GM18505 (cell line): Measurements from ENCODE around the gene CTDP1.
"Not testable (repeated sequence)": the region's sequence is repeated elsewhere in the genome, so short reads cannot be mapped to it uniquely, and the experiment has no call there.

Source experiments
- ATAC-seq: cut with Tn5 transposase; IDR thresholded peaks from one replicate; pipeline ENCODE4 v1.9.1; 2021; ENCODE audit not compliant: unreplicated experiment
- POLR2A ChIP-seq: IDR thresholded peaks from 4 replicates; pipeline ENCODE4 v1.6.1; 2011; ENCODE audit warnings: borderline replicate concordance; ENCODE audit not compliant: insufficient read depth, insufficient read length; ENCODE audit errors: extremely low read depth

Gene CTDP1

DNA sequence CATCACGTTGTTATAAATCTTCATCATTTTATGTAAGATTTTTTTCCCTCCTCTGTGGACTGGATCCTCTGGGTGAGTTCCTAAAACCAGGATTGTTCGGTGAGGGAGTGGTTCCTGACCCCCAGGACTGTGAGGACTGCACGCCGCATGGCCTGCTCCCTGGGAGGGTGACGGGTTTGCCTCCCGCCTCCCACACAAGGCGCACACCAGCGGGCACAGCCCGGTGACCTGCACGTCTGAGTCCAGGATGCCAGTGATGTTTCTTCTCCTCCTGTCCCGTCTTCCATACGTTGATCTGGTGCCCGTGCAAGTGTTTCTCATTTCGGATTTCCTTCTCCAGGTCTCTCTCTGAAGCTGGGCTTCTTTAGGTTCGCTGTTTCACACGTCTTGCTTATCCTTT lies 27.1 kb downstream of the CTDP1 start:
- ATAC-seq, result no peak
- TF ChIP-seq POLR2A, result no peak

DNA sequence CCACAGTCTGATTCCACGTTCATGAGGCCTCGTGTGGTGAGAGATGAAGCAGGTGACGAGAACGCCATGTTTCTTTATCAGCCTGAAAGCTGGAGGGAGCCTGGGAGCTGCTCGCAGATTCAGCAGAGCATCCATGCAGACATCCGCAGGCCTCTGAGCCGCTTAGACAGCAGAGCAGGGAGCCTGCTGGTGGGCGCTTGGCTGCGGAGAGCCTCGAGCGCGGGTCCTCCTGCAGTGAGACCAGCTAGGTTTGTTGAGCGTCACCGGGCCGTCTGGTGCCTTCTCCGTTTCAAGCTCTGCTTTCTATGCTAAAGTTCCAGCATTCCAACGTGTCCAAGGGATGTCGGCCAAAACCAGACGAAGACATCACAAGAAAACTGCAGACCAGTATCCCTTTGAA lies 27.6 kb downstream of the CTDP1 start:
- no peak for TF ChIP-seq POLR2A
- ATAC-seq, result no peak

DNA sequence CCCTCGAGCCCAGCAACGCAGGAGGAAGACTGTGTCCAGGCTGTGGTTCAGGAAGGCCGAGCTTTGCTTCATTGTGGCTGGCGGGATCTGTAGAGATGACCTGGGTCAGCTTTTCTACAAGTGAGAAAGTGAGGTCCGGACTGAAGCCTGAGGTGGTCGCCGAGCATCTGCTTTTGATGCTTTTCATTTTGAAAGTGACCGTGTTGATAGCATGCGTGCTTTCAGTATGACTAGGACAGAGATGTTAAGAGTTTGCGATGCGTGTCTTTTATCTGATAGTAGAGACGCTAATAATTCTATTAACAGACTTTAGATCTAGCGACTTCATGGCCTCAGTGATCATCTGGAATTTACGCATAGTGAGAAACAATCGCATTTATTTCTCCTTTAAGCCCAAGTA lies 28.1 kb downstream of the CTDP1 start:
- TF ChIP-seq POLR2A, result no peak
- ATAC-seq, result no peak

DNA sequence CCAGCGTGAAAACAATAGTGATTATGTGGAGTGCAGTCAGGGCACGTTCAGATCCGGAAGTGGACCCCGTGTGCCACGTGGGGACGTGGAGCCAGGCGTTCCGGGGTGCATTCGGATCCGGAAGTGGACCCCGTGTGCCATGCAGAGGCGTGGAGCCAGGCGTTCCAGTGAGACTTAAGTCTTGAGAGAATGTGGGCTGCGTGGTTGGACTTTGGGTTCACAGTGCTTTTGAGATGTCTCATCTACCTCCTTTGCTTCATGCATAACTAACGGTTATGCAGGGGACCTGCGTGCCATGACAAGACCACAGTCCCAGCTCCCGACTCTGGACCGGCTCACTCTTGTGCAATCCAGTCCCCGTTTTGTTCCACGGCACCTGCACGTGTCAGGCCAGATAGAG lies 28.8 kb downstream of the CTDP1 start:
- no peak for ATAC-seq
- TF ChIP-seq POLR2A, result no peak

DNA sequence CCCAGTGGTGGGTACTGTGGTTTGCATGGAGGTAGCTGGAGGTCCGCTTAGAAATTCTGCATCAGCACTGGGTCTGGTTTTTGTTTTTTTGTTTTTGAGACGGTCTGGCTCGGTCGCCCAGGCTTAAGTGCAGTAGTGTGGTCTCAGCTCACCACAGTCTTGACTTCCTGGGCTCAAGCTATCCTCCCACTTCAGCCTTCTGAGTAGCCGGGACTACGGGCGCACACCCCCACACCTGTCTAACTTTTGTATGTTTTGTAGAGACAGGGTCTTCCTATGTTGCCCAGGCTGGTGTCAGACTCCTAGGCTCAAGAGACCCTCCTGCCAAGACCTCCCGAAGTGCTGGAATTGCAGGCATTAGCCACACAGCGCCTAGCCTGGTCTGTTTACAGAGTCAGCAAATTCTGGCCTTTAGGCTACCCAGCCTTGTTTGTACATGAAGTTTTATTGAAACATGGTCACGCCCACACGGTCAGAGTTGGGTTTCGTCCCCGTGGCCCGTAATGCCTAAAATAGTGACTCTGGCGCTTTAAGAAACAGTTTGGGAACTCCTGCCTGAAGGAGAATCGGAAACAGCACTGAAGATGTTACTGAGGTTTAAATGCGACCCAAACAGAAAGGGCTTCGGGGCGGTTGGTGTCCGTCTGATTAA lies 32.7 kb downstream of the CTDP1 start:
- TF ChIP-seq POLR2A, result no peak
- no peak for ATAC-seq

DNA sequence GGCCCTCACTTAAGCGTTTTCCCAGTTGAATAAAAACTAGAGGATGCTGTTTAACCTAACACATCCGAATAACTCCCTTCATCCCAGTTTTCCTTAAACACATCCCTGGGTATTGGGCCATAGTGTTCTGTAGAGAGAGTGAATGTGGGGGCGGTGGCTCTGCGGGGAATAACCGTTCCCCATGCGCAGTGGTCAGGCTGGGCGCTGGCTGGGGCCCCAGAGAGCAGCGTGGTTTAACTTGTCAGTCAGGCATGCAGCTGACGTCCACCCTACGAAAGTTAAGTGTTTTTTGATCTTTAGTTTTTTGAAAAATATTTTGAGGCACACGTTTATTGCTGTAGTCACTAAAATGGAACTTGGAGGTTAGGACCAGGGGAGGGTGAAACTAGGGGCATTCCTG lies 33.7 kb downstream of the CTDP1 start:
- ATAC-seq, result no peak
- no peak for TF ChIP-seq POLR2A

DNA sequence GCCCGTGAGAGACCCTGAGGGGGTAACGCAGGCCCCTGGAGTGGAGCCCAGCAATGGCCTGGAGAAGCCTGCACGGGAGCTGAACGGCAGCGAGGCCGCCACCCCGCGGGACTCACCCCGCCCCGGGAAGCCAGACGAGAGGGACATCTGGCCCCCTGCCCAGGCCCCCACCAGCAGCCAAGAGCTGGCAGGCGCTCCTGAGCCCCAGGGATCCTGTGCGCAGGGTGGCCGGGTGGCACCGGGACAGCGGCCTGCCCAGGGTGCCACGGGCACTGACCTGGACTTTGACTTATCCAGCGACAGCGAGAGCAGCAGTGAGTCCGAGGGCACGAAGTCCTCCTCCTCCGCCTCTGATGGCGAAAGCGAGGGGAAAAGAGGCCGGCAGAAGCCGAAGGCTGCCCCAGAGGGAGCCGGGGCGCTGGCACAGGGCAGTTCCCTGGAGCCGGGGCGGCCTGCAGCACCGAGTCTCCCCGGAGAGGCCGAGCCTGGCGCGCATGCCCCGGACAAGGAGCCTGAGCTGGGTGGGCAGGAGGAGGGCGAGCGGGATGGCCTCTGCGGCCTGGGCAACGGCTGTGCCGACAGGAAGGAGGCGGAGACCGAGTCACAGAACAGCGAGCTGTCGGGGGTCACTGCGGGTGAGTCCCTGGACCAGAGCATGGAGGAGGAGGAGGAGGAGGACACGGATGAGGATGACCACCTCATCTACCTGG lies 35.1 kb downstream of the CTDP1 start:
- TF ChIP-seq POLR2A, result no peak
- ATAC-seq, result no peak

DNA sequence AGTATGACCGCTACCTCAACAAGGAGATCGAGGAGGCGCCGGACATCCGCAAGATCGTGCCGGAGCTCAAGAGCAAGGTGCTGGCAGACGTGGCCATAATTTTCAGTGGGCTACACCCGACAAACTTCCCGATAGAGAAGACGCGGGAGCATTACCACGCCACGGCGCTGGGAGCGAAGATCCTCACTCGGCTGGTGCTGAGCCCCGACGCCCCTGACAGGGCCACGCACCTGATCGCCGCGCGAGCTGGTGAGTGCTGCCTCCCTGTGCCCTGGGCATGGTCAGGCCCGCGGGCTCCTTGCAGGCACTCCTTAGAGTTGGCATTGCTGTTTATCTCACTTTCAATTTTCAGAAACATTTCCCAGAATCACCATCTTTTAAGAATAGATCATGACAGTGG lies 35.7 kb downstream of the CTDP1 start:
- TF ChIP-seq POLR2A, result no peak
- no peak for ATAC-seq

DNA sequence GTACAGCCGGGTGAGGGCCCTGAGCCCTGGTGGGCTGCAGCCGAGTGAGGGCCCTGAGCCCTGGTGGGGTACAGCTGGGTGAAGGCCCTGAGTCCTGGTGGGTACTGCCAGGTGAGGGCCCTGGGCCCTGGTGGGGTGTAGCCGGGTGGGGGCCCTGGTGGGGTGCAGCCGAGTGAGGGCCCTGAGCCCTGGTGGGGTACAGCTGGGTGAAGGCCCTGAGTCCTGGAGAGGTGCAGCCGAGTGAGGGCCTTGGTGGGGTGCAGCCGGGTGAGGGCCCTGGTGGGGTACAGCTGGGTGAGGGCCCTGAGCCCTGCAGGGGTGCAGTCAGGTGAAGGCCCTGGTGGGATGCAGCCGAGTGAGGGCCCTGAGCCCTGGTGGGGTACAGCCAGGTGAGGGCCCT lies 37.5 kb downstream of the CTDP1 start:
- ATAC-seq, result no peak
- no peak for TF ChIP-seq POLR2A

DNA sequence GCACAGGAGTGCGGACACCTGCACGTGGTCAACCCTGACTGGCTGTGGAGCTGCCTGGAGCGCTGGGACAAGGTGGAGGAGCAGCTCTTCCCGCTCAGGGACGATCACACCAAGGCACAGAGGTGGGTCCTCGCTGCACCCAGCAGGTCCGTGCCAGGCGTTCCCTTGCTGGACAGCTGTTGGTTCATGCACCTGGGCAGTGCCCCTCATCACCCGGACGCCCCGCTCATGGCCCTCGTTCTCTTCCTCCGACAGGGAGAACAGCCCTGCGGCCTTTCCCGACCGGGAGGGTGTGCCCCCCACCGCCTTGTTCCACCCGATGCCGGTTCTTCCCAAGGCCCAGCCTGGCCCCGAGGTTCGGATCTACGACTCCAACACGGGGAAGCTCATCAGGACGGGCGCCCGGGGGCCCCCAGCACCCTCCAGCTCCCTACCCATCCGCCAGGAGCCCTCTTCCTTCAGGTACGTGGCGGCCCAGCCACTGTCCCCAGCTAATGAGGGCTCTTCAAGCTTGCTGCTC lies 38.0 kb downstream of the CTDP1 start:
- ATAC-seq, result no peak
- TF ChIP-seq POLR2A, result no peak

DNA sequence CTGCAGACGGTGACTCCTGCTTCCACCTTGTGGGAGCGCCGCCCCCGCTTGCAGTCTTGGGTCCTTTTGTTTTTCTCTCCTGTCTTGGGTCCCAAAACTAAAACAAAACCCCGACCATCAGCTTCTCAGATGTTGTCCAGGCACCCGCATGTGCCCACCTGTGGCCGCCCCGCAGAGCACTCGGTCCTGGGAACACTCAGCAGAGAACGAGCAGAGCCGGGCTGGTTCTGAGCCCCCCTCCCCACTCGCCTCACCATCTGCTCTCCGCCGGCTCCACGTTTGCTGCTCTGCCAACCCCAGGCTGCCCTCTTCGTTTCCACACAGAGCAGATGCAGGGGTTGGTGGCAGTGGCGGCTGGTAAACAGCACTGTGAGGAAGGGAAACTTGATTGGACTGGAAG lies 38.5 kb downstream of the CTDP1 start:
- ATAC-seq, result no peak
- no peak for TF ChIP-seq POLR2A

DNA sequence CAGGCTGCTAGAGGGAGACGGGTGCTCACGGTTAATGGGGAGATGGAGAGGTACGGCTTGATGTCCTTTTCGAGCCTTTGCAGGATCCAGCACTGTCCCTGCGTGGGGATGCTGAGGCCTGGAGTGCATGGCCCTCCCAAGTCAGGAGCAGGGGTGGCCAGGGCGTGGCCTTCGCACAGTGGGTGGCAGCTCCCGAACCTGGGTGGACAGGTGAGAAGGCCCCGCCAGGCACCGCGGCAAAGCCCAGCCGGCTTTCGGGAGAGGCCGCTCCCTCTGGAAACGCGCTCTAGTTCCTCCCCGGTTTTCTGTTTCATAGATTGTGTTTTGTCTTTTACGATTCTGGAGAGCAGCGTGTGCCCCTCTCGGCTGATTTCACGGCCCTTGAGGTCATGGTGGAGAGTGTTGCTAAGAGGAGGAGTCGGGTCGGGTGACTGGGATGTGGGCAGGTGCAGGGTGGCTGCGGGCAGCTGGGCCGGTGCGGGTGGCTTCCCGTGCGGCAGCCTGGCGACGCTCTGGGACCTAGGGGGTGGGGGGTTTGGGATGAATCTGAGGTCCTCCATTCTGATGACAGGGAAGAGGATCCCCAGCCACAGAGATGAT lies 39.4 kb downstream of the CTDP1 start:
- no peak for ATAC-seq
- TF ChIP-seq POLR2A, result no peak

DNA sequence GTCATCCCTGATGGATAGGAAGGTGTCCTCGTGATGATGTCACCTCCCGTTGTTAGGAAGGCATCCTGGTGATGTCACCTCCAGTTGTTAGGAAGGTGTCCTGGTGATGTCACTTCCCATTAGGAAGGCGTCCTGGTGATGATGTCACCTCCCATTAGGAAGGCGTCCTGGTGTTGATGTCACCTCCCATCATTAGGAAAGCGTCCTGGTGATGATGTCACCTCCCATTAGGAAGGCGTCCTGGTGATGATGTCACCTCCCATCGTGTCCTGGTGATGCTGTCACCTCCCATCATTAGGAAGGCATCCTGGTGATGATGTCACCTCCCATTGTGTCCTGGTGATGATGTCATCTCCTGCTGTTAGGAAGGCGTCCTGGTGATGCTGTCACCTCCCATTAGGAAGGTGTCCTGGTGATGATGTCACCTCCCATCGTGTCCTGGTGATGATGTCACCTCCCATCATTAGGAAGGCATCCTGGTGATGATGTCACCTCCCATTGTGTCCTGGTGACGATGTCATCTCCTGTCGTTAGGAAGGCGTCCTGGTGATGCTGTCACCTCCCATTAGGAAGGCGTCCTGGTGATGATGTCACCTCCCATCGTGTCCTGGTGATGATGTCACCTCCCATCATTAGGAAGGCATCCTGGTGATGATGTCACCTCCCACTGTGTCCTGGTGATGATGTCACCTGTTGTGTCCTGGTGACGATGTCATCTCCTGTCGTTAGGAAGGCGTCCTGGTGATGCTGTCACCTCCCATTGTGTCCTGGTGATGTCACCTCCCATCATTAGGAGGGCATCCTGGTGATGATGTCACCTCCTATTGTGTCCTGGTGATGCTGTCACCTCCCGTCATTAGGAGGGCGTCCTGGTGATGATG lies 40.1 kb downstream of the CTDP1 start:
- not testable (repeated sequence) for ATAC-seq
